ENCODE results near the gene PRKCZ. TPM values are rescaled to one million over a fixed set of nuclear protein-coding genes. Genes with fewer than 3 reads are reported as not detected.
A peak's percentile ranks its signal among the peaks of the same experiment; 100 is the strongest.

Gene PRKCZ
- total RNA-seq, 2 donors from 2014 or later, result 50.4 to 72.2 TPM

DNA sequence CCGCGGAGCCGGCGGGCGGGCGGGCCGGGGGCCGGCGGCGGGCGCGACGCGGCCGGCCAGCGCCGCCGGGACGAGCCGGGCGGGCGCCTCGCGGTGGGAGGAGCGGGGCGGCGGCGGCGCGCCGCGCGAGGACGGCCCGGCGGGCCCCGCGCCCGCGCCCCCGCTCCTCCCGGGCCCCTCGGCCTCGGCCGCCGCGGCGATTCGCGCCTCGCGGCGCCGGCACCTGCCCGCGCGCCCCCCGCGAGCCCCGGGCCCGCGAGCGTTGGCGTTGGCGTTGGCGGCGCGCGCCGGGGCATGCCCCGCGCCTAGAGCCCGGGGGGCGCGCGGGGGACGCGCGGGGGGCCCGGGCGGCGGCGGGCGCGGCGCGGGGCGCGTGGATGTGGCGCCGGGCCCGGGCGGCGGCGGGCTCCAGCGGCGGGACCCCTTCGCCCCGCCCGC, 178.0 kb downstream of the PRKCZ start, which contains the start of gene SKI:
Gene SKI (plus strand): TSS at position 163 of the 438 bp plus-strand sequence. CDS start 448 bp downstream, outside the sequence.
- intact Hi-C loops (cut with DNase I), result no loop called here
- no peaks in the 10 kb centered on the region for H3K9me3 ChIP-seq
- H3K4me1 ChIP-seq, result peaks cover 22% of the 10 kb centered on the region
- no peak for DNase-seq
- no peaks in the 10 kb centered on the region for H3K36me3 ChIP-seq
- H3K4me3 ChIP-seq, result peak within 1 kb of the TSS; percentile 63
- peak within 1 kb of the TSS; percentile 88 to 100 for H3K9ac ChIP-seq (ENCODE audit: low read depth in 2 of 2, low read length in 2 of 2)
- H3K27ac ChIP-seq, result peak within 1 kb of the TSS; percentile 89
- no peaks in the 10 kb centered on the region for H3K27me3 ChIP-seq
- TF ChIP-seq, protein P1, sequence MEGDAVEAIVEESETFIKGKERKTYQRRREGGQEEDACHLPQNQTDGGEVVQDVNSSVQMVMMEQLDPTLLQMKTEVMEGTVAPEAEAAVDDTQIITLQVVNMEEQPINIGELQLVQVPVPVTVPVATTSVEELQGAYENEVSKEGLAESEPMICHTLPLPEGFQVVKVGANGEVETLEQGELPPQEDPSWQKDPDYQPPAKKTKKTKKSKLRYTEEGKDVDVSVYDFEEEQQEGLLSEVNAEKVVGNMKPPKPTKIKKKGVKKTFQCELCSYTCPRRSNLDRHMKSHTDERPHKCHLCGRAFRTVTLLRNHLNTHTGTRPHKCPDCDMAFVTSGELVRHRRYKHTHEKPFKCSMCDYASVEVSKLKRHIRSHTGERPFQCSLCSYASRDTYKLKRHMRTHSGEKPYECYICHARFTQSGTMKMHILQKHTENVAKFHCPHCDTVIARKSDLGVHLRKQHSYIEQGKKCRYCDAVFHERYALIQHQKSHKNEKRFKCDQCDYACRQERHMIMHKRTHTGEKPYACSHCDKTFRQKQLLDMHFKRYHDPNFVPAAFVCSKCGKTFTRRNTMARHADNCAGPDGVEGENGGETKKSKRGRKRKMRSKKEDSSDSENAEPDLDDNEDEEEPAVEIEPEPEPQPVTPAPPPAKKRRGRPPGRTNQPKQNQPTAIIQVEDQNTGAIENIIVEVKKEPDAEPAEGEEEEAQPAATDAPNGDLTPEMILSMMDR (IDR thresholded peaks at IDR 0.05), result no peak

DNA sequence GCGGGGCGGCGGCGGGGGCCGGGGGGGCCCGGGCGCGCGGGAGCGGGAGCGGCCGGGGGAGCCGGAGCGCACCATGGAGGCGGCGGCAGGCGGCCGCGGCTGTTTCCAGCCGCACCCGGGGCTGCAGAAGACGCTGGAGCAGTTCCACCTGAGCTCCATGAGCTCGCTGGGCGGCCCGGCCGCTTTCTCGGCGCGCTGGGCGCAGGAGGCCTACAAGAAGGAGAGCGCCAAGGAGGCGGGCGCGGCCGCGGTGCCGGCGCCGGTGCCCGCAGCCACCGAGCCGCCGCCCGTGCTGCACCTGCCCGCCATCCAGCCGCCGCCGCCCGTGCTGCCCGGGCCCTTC, 178.5 kb downstream of the PRKCZ start:
- H3K27ac ChIP-seq, result peak overlapping the region; percentile 80
- no peak for DNase-seq
- H3K4me1 ChIP-seq, result peaks cover 22% of the 10 kb centered on the region
- no peaks in the 10 kb centered on the region for H3K27me3 ChIP-seq
- H3K4me3 ChIP-seq, result peak overlapping the region; percentile 63
- H3K9me3 ChIP-seq, result no peaks in the 10 kb centered on the region
- no peaks in the 10 kb centered on the region for H3K36me3 ChIP-seq
- intact Hi-C loops (cut with DNase I), result no loop called here
- TF ChIP-seq, protein P1 (IDR thresholded peaks at IDR 0.05), result no peak
- H3K9ac ChIP-seq (ENCODE audit: low read depth in 2 of 2, low read length in 2 of 2), result peak overlapping the region; percentile 84 to 88

DNA sequence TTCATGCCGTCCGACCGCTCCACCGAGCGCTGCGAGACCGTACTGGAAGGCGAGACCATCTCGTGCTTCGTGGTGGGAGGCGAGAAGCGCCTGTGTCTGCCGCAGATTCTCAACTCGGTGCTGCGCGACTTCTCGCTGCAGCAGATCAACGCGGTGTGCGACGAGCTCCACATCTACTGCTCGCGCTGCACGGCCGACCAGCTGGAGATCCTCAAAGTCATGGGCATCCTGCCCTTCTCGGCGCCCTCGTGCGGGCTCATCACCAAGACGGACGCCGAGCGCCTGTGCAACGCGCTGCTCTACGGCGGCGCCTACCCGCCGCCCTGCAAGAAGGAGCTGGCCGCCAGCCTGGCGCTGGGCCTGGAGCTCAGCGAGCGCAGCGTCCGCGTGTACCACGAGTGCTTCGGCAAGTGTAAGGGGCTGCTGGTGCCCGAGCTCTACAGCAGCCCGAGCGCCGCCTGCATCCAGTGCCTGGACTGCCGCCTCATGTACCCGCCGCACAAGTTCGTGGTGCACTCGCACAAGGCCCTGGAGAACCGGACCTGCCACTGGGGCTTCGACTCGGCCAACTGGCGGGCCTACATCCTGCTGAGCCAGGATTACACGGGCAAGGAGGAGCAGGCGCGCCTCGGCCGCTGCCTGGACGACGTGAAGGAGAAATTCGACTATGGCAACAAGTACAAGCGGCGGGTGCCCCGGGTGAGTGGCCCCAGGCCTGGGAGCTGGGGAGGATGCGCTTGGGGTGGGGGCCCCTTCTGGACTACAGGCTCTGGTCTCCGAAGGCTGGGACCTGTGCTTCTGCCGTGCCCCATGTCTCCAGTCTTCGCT, 179.0 kb downstream of the PRKCZ start:
- H3K4me3 ChIP-seq, result peak overlapping the region; percentile 63
- intact Hi-C loops (cut with DNase I), result no loop called here
- TF ChIP-seq, protein P1 (IDR thresholded peaks at IDR 0.05), result no peak
- H3K27ac ChIP-seq, result peak overlapping the region; percentile 80
- H3K9me3 ChIP-seq, result no peaks in the 10 kb centered on the region
- no peaks in the 10 kb centered on the region for H3K36me3 ChIP-seq
- DNase-seq, result peak; percentile 68
- no peaks in the 10 kb centered on the region for H3K27me3 ChIP-seq
- peaks cover 22% of the 10 kb centered on the region for H3K4me1 ChIP-seq
- peak overlapping the region; percentile 84 to 88 for H3K9ac ChIP-seq (ENCODE audit: low read depth in 2 of 2, low read length in 2 of 2)

DNA sequence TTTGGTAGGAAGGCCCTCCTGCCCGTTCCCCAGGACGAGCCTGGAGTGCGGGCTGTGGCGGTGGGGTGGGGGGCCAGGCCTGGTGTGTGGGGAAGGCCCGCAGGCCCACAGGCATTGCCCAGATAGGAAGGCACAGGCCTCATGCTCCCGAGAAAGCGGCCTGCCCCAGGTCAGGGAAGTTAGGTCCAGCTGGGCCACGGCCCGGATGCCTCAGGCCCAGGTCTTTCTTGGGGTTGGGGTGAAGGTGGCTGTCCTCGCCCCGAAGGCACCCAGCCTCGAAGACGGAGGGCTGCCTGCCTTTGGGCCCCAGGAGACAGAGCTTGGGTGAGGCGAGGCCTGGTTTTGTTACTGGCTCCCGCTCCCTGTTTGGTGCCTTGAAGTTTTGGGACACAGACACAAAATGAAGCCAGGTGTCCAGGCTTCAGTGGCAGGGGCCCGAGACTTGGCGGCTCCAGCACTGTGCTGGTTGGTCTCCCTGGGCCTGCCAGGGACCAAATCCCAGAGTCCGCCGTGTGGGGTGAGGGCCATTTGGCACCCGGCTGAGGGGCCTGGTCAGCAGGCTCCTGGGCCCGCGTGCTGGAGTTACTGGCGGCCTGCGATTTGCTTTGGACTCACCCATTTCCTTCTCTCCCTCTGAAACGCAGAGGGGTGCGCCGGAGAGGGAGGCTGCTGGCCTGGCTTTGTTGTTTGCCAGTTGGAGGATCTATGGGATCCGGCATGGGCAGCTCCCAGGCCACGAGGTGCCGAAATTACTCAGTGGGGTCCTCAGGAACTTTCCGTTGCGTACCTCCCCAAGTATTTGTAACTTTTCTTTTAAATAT, 179.9 kb downstream of the PRKCZ start:
- Histone ChIP-seq H3K9me3 (no peaks in the 10 kb centered on the region), H3K4me1 (peaks cover 23% of the 10 kb centered on the region), H3K9ac (ENCODE audit: low read depth in 2 of 2, low read length in 2 of 2) (peak overlapping the region; percentile 84 to 88), H3K36me3 (no peaks in the 10 kb centered on the region), H3K27ac (peak overlapping the region; percentile 80), H3K27me3 (no peaks in the 10 kb centered on the region), H3K4me3 (peak overlapping the region; percentile 63)
- TF ChIP-seq, protein P1 (IDR thresholded peaks at IDR 0.05), result no peak
- intact Hi-C loops (cut with DNase I), result loop anchor here (5.0 kb wide), 1 partner anchor 87 kb away; no protein-coding TSS in a partner anchor
- peak; percentile 65 for DNase-seq

GRCh38 chr1:2230781-2231531, 180.7 kb downstream of the PRKCZ start:
- peak overlapping the region; percentile 63 for H3K4me3 ChIP-seq
- H3K27me3 ChIP-seq, result no peaks in the 10 kb centered on the region
- H3K9me3 ChIP-seq, result no peaks in the 10 kb centered on the region
- H3K4me1 ChIP-seq, result peaks cover 27% of the 10 kb centered on the region
- TF ChIP-seq, protein P1 (IDR thresholded peaks at IDR 0.05), result no peak
- peak; percentile 56 for DNase-seq
- intact Hi-C loops (cut with DNase I), result loop anchor here (5.0 kb wide), 1 partner anchor 86 kb away; no protein-coding TSS in a partner anchor
- no peaks in the 10 kb centered on the region for H3K36me3 ChIP-seq
- H3K9ac ChIP-seq (ENCODE audit: low read depth in 2 of 2, low read length in 2 of 2), result peak overlapping the region; percentile 84 to 88
- peak overlapping the region; percentile 80 for H3K27ac ChIP-seq

Data from colonic mucosa (tissue), 4 donors.